Liver (tissue), 9 donors: ENCODE measurements around the gene ASCC1. TPM values are rescaled to one million over a fixed set of nuclear protein-coding genes. Genes with fewer than 3 reads are reported as not detected.

Source experiments
- DNase-seq: peaks from one replicate; pipeline ENCODE4 v3.0.0-alpha.2; 2017; ENCODE audit warnings: low spot score
- H3K27ac ChIP-seq, 2 donors: one replicate each; pipeline ENCODE4 v1.7.0; 2013; ENCODE audit warnings: inconsistent platforms in 2 of 2, low read length in 2 of 2, control low read depth in 1 of 2, low read depth in 1 of 2, mild to moderate bottlenecking in 1 of 2
- H3K27me3 ChIP-seq, 4 donors: one replicate each; pipeline versions ENCODE4 v1.6.1 to v1.7.0; 2013; ENCODE audit warnings: low read length in 3 of 4, inconsistent platforms in 1 of 4, mild to moderate bottlenecking in 1 of 4, moderate library complexity in 1 of 4; ENCODE audit not compliant: control insufficient read depth in 4 of 4, insufficient read depth in 4 of 4
- H3K36me3 ChIP-seq, 4 donors: one replicate each; pipeline versions ENCODE4 v1.6.1 to v1.7.0; 2013; ENCODE audit warnings: low read length in 3 of 4, mild to moderate bottlenecking in 3 of 4, low read depth in 1 of 4, moderate library complexity in 1 of 4; ENCODE audit not compliant: control insufficient read depth in 4 of 4, insufficient read depth in 3 of 4
- H3K4me1 ChIP-seq, 4 donors: one replicate each; pipeline versions ENCODE4 v1.6.1 to v1.7.0; 2013; ENCODE audit warnings: low read length in 3 of 4, mild to moderate bottlenecking in 3 of 4, moderate library complexity in 1 of 4; ENCODE audit not compliant: control insufficient read depth in 4 of 4, insufficient read depth in 4 of 4
- H3K4me3 ChIP-seq, 3 donors: one replicate each; pipeline versions ENCODE4 v1.6.1 to v1.7.0; 2013; ENCODE audit warnings: low read length in 3 of 3, control low read depth in 1 of 3, low read depth in 1 of 3, mild to moderate bottlenecking in 1 of 3
- H3K9ac ChIP-seq, 2 donors: one replicate each; pipeline ENCODE4 v1.7.0; 2013; ENCODE audit warnings: low read length in 2 of 2, mild to moderate bottlenecking in 2 of 2, moderate library complexity in 2 of 2, control low read depth in 1 of 2, low read depth in 1 of 2
- H3K9me3 ChIP-seq, 4 donors: one replicate each; pipeline versions ENCODE4 v1.6.1 to v1.7.0; 2013; ENCODE audit warnings: low read length in 3 of 4; ENCODE audit not compliant: control insufficient read depth in 4 of 4
- ATF3 ChIP-seq: IDR thresholded peaks from 2 replicates; pipeline ENCODE4 v1.6.1; 2016; ENCODE audit warnings: antibody characterized with exemption
- FOXA2 ChIP-seq: IDR thresholded peaks from 2 replicates; pipeline ENCODE4 v1.6.1; 2016; ENCODE audit warnings: antibody characterized with exemption
- GABPA ChIP-seq, 2 donors: IDR thresholded peaks in 1 of 2; conservative IDR thresholded peaks in 1 of 2; 2 replicates each; pipeline ENCODE4 v1.6.1; 2016; ENCODE audit warnings: antibody characterized with exemption in 2 of 2, mild to moderate bottlenecking in 1 of 2, moderate library complexity in 1 of 2
- HNF4A ChIP-seq, 2 donors: conservative IDR thresholded peaks; 2 replicates each; pipeline ENCODE4 v1.6.1; 2016; ENCODE audit warnings: antibody characterized with exemption in 2 of 2, mild to moderate bottlenecking in 2 of 2
- HNF4G ChIP-seq: IDR thresholded peaks from 2 replicates; pipeline ENCODE4 v1.6.1; 2016; ENCODE audit warnings: antibody characterized with exemption
- JUND ChIP-seq, 2 donors: IDR thresholded peaks; 2 replicates each; pipeline ENCODE4 v1.6.1; 2016; ENCODE audit warnings: antibody characterized with exemption in 2 of 2
- MAX ChIP-seq: IDR thresholded peaks from 2 replicates; pipeline ENCODE4 v1.6.1; 2016; ENCODE audit warnings: antibody characterized with exemption
- NR2F2 ChIP-seq: IDR thresholded peaks from 2 replicates; pipeline ENCODE4 v1.6.1; 2016; ENCODE audit warnings: antibody characterized with exemption
- RAD21 ChIP-seq, 2 donors: IDR thresholded peaks; 2 replicates each; pipeline ENCODE4 v1.6.1; 2016; ENCODE audit warnings: antibody characterized with exemption in 2 of 2, mild to moderate bottlenecking in 2 of 2
- REST ChIP-seq: IDR thresholded peaks from 2 replicates; pipeline ENCODE4 v1.6.1; 2016; ENCODE audit warnings: antibody characterized with exemption, mild to moderate bottlenecking
- RXRA ChIP-seq, 2 donors: IDR thresholded peaks; 2 replicates each; pipeline ENCODE4 v1.6.1; 2017 to 2018; ENCODE audit warnings: antibody characterized with exemption in 2 of 2, mild to moderate bottlenecking in 1 of 2
- TAF1 ChIP-seq: conservative IDR thresholded peaks from 2 replicates; pipeline ENCODE4 v1.6.1; 2016; ENCODE audit warnings: antibody characterized with exemption, mild to moderate bottlenecking
- YY1 ChIP-seq: IDR thresholded peaks from 2 replicates; pipeline ENCODE4 v1.6.1; 2016; ENCODE audit warnings: antibody characterized with exemption, mild to moderate bottlenecking
- ZBTB33 ChIP-seq: IDR thresholded peaks from 2 replicates; pipeline ENCODE4 v1.6.1; 2016; ENCODE audit warnings: antibody characterized with exemption
- WGBS: extraction: QIAGEN DNeasy Blood & Tissue Kit; methylation state at CpG from one replicate; pipeline ENCODE4 v1.1.7; 2013; 5-methylcytosine and 5-hydroxymethylcytosine counted together
- polyA plus RNA-seq, 2 donors: library from polyadenylated mRNA; stranded (reverse) in 1 of 2; unstranded in 1 of 2; fragments of 200-250 nt in 1 of 2; fragments of >200 nt in 1 of 2; fragmentation: Nextera tagmentation in 1 of 2; extraction: Ambion mirVana in 1 of 2; gene quantifications; one replicate each; pipeline versions ENCODE4 v1.2.1 to v1.2.3, GENCODE V29; 2013 to 2015
- total RNA-seq, 2 donors: library from RNA; depleted of rRNA; stranded (reverse); fragments of >200 nt; gene quantifications; one replicate each; pipeline ENCODE4 v1.2.3, GENCODE V29; 2014
- donor health status: healthy.
- donor health status: healthy.
- donor health status: healthy.
- donor health status: healthy.
- donor health status: healthy.

The ASCC1 gene
- total and polyA plus RNA-seq, 4 donors: 6.9 to 13.9 (median 10.2) TPM

- Histone ChIP-seq H3K9me3 (no peaks in the 10 kb centered on the region), H3K27ac (no peak overlapping the region), H3K9ac (no peak overlapping the region), H3K27me3 (no peaks in the 10 kb centered on the region), H3K36me3 (no peaks in the 10 kb centered on the region), H3K4me1 (no peaks in the 10 kb centered on the region), H3K4me3 (no peak overlapping the region)
- WGBS: 88% methylated on average over 2 of the region's 2 CpGs
- TF ChIP-seq RAD21 (IDR thresholded peaks at IDR 0.05): no peak
- TF ChIP-seq NR2F2: no peak
- no peak for TF ChIP-seq RXRA (IDR thresholded peaks at IDR 0.05)
- no peak for TF ChIP-seq YY1
- TF ChIP-seq FOXA2: no peak
- no peak for TF ChIP-seq JUND (IDR thresholded peaks at IDR 0.05)
- no peak for TF ChIP-seq TAF1
- TF ChIP-seq MAX: no peak
- no peak for TF ChIP-seq REST
- no peak for DNase-seq
Observed at GRCh38 chr10:72145657-72146056, 70.4 kb downstream of the ASCC1 start.

- Histone ChIP-seq H3K9ac (no peak overlapping the region), H3K4me1 (no peaks in the 10 kb centered on the region), H3K27me3 (no peaks in the 10 kb centered on the region), H3K36me3 (peaks cover 0 to 2% (median 0%) of the 10 kb centered on the region in 4 donors), H3K9me3 (no peaks in the 10 kb centered on the region), H3K4me3 (no peak overlapping the region), H3K27ac (no peak overlapping the region)
- 95% methylated on average over 2 of the region's 2 CpGs for WGBS
- TF ChIP-seq ATF3 (no peak), TAF1 (no peak), JUND (IDR thresholded peaks at IDR 0.05) (no peak), YY1 (no peak), FOXA2 (no peak), GABPA (IDR thresholded peaks at IDR 0.05 in 1 of 2, conservative IDR thresholded peaks at IDR 0.05 in 1 of 2) (no peak), REST (no peak), RAD21 (IDR thresholded peaks at IDR 0.05) (no peak), HNF4G (no peak), ZBTB33 (no peak), HNF4A (conservative IDR thresholded peaks at IDR 0.05) (no peak), NR2F2 (no peak)
- no peak for DNase-seq
Observed at GRCh38 chr10:72140850-72141249, 75.2 kb downstream of the ASCC1 start.
